ENCODE measurements around the gene ATP11B. TPM values are rescaled to one million over a fixed set of nuclear protein-coding genes. Genes with fewer than 3 reads are reported as not detected.

ATP11B gene
- total and polyA plus RNA-seq, 10 of the 15 experiments (the other 5 are each of a cell fraction or from before 2014, with no cell fraction given): 10.3 to 66.9 (median 36.7) TPM

- 1% methylated on average over 3 of the region's 3 CpGs for WGBS (ENCODE audit: insufficient coverage, insufficient replicate concordance, low lambda C conversion rate, missing lambda C conversion rate)
- Histone ChIP-seq H3K79me2 (ENCODE audit: control insufficient read depth, insufficient read depth, low read length) (no peaks in the 10 kb centered on the region), H3K27me3 (replicated peaks in 1 of 2; ENCODE audit: control insufficient read depth in 2 of 2, insufficient read depth in 2 of 2, low read length in 1 of 2) (no peaks in the 10 kb centered on the region), H3K4me2 (ENCODE audit: control insufficient read depth, insufficient read depth) (no peak overlapping the region), H3K27ac (ENCODE audit: control insufficient read depth, insufficient read depth) (no peak overlapping the region), H3K9me3 (replicated peaks; ENCODE audit: control insufficient read depth, insufficient read depth, low read length) (no peaks in the 10 kb centered on the region; the same call in 1 of the 3 replicates), H3K36me3 (ENCODE audit: control insufficient read depth in 2 of 2, insufficient read depth in 2 of 2, low read length in 1 of 2) (no peaks in the 10 kb centered on the region; a peak in 1 of 4 replicates), H3K4me1 (ENCODE audit: control insufficient read depth, insufficient read depth, low read length) (peaks cover 6% of the 10 kb centered on the region), H3K9ac (ENCODE audit: control insufficient read depth, insufficient read depth, low read length) (no peak overlapping the region), H2AFZ (ENCODE audit: control insufficient read depth, low read depth, low read length) (no peak overlapping the region), H4K20me1 (ENCODE audit: control insufficient read depth, insufficient read depth) (no peaks in the 10 kb centered on the region), H3K4me3 (no peak overlapping the region)
- intact Hi-C loops (cut with micrococcal nuclease; ENCODE audit: unreplicated experiment): no loop called here
- in situ Hi-C loops (cut with MboI): no loop called here
- ChIA-PET CTCF (interaction anchor here (1.5 to 2.6 kb wide), 3 partner anchors 11 to 27 kb away, joined by 3 to 10 read pairs (median 7); no protein-coding TSS in a partner anchor), RAD21 (ENCODE audit: unreplicated experiment) (interaction anchor here (1.3 kb wide), 1 partner anchor 10 kb away, joined by 5 read pairs; no protein-coding TSS in a partner anchor), POLR2A (interaction anchor here (1.6 kb wide), 1 partner anchor 36 kb away, joined by 4 read pairs; no protein-coding TSS in a partner anchor), SMC1A (ENCODE audit: uncharacterized antibody, unreplicated experiment) (interaction anchor here (0.9 to 3.0 kb wide), 9 partner anchors 10 to 46 kb away, joined by 3 to 10 read pairs (median 5); no protein-coding TSS in a partner anchor)
- BruUV-seq (replicated peaks): no TSS peak
- no peak for DNase-seq (ENCODE audit: low read depth, low spot score)
- peak; percentile 11; the same call in 1 of the 3 replicates for ATAC-seq
- no peak for FAIRE-seq
- no peak for TF ChIP-seq PBX3 (IDR thresholded peaks at IDR 0.05; ENCODE audit: insufficient replicate concordance, low read depth, low read length)
- no peak for TF ChIP-seq TCF12 (IDR thresholded peaks at IDR 0.05; ENCODE audit: low read depth, low read length)
- no peak for TF ChIP-seq NFYA (IDR thresholded peaks at IDR 0.05; ENCODE audit: borderline replicate concordance, low read depth, low read length)
- TF ChIP-seq ZNF24 (IDR thresholded peaks at IDR 0.05): no peak
- TF ChIP-seq ELK1 (IDR thresholded peaks at IDR 0.05; ENCODE audit: low read depth, low read length): no peak
- no peak for TF ChIP-seq POLR2A (IDR thresholded peaks at IDR 0.05; ENCODE audit: low read depth, low read length)
- TF ChIP-seq MAX (IDR thresholded peaks at IDR 0.05; ENCODE audit: low read depth, low read length): no peak
- TF ChIP-seq ZBTB11 (CRISPR knock-in tag; IDR thresholded peaks at IDR 0.05): no peak
- TF ChIP-seq TBL1XR1 (IDR thresholded peaks at IDR 0.05; ENCODE audit: low read depth, low read length): no peak
- no peak for TF ChIP-seq MEF2A (IDR thresholded peaks at IDR 0.05; ENCODE audit: insufficient read depth, low read depth, low read length)
- TF ChIP-seq MEF2B (IDR thresholded peaks at IDR 0.05; ENCODE audit: partially characterized antibody, poor library complexity, severe bottlenecking): no peak
- TF ChIP-seq MYB (IDR thresholded peaks at IDR 0.05; ENCODE audit: borderline replicate concordance, low read depth, low read length): no peak
- TF ChIP-seq SIN3A (IDR thresholded peaks at IDR 0.05; ENCODE audit: low read depth, low read length): no peak
- TF ChIP-seq TCF3 (IDR thresholded peaks at IDR 0.05; ENCODE audit: borderline replicate concordance, insufficient read depth, low read depth, low read length): no peak
- no peak for TF ChIP-seq GATAD2B (conservative IDR thresholded peaks at IDR 0.05; ENCODE audit: low read depth)
- no peak for TF ChIP-seq SMAD1 (IDR thresholded peaks at IDR 0.05; ENCODE audit: low read depth, partially characterized antibody)
- TF ChIP-seq ZNF217 (IDR thresholded peaks at IDR 0.05): no peak
- no peak for TF ChIP-seq E2F4 (IDR thresholded peaks at IDR 0.05; ENCODE audit: low read depth, low read length)
Observed at GRCh38 chr3:182935803-182936202, 142.5 kb downstream of the ATP11B start.
